SK-N-MC (cell line): ENCODE measurements around the gene LRRTM4.

Experiments used
- DNase-seq: peaks from one replicate; pipeline ENCODE4 v3.0.0-alpha.2; 2011; ENCODE audit warnings: low read depth, low spot score
- H3K27ac ChIP-seq: fragments of 200-600 bp; sonication (generic); 2 replicates; pipeline ENCODE4 v1.5.1; 2016; ENCODE audit warnings: mixed run types
- H3K36me3 ChIP-seq: fragments of 200-600 bp; sonication (generic); 2 replicates; pipeline ENCODE4 v1.6.1; 2017; ENCODE audit warnings: antibody characterized with exemption, low read length, mixed read lengths; ENCODE audit not compliant: insufficient read depth
- H3K4me3 ChIP-seq: fragments of 200-600 bp; sonication (generic); 2 replicates; pipeline ENCODE4 v1.5.1; 2016
- H3K9ac ChIP-seq: fragments of 200-600 bp; sonication (generic); 2 replicates; pipeline ENCODE4 v1.8.0; 2017; ENCODE audit warnings: mixed run types, mixed read lengths; ENCODE audit not compliant: insufficient read length
- H3K9me3 ChIP-seq: fragments of 200-600 bp; sonication (generic); 2 replicates; pipeline ENCODE4 v1.6.1; 2017; ENCODE audit warnings: low read depth, mild to moderate bottlenecking, antibody characterized with exemption, low read length, moderate library complexity, mixed read lengths
- EZH2 ChIP-seq: fragments of 200-600 bp; sonication (generic); IDR thresholded peaks from one replicate; pipeline ENCODE4 v1.6.1; 2017; ENCODE audit warnings: antibody characterized with exemption
- FOXP2 ChIP-seq: optimal IDR thresholded peaks from 2 replicates; pipeline ENCODE3; 2011; ENCODE audit warnings: mild to moderate bottlenecking, moderate library complexity; ENCODE audit not compliant: insufficient read depth; ENCODE audit errors: extremely low read length, control extremely low read depth
- POLR2AphosphoS5 ChIP-seq: IDR thresholded peaks from 2 replicates; pipeline ENCODE4 v1.6.1; 2012; ENCODE audit warnings: mild to moderate bottlenecking, low read depth, low read length, borderline replicate concordance

LRRTM4 gene

DNA sequence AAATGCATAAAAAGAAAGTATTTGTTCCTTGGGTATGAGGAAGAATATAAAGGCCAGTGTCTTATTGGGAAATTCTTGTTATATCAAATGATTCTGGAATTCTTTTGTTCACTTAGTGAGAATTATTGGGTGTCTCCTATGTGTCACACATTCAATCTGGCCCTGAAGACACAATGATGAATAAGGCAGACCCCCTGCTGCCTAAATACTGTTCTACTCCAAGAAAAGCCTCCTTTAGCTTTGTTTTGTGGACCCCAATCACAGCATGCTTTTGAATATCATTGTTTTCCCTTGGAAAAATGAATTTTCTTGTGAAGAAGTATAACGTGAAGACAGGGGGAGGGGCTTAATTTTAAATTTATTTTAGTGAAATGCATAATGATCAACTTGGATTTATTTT, 682.4 kb downstream of the LRRTM4 start:
- Histone ChIP-seq H3K9ac (no peak overlapping the region), H3K36me3 (no peaks in the 10 kb centered on the region), H3K9me3 (no peaks in the 10 kb centered on the region), H3K27ac (no peak overlapping the region), H3K4me3 (no peak overlapping the region)
- no peak for DNase-seq
- TF ChIP-seq FOXP2 (no peak), POLR2AphosphoS5 (no peak), EZH2 (no peak)

- H3K27ac ChIP-seq: no peak overlapping the region
- no peaks in the 10 kb centered on the region for H3K36me3 ChIP-seq
- TF ChIP-seq POLR2AphosphoS5: no peak
- no peak for TF ChIP-seq FOXP2
- no peak for TF ChIP-seq EZH2
- no peak overlapping the region for H3K9ac ChIP-seq
- DNase-seq: no peak
- no peaks in the 10 kb centered on the region for H3K9me3 ChIP-seq
- no peak overlapping the region for H3K4me3 ChIP-seq
These were observed 692.6 kb downstream of the LRRTM4 start for GRCh38 chr2:76829374-76830234.

DNA sequence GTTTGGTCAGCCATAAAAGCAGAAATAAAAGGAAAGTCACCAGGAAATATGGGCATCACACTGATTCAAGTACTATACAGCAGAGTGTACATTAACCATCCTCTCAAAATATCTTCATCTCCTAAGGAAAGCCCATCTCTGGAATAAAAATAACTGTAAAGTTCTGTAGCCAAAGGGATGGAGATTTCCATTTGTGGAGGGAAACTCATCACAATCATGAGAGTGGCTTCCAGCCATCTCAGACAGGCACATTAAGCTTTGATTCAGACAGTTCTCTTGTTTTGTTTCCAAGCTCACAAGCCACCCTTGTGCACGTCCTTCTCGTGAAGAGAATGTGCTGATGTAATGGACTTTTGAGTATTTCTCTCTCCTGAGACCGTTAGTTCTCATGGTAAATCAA, 695.5 kb downstream of the LRRTM4 start:
- no peak for DNase-seq
- H3K27ac ChIP-seq: no peak overlapping the region
- TF ChIP-seq POLR2AphosphoS5 (no peak), FOXP2 (no peak), EZH2 (no peak)
- no peaks in the 10 kb centered on the region for H3K36me3 ChIP-seq
- H3K4me3 ChIP-seq: no peak overlapping the region
- no peaks in the 10 kb centered on the region for H3K9me3 ChIP-seq
- no peak overlapping the region for H3K9ac ChIP-seq

GRCh38 chr2:76825140-76825970, 696.8 kb downstream of the LRRTM4 start:
- Histone ChIP-seq H3K36me3 (no peaks in the 10 kb centered on the region), H3K27ac (no peak overlapping the region), H3K9ac (no peak overlapping the region), H3K9me3 (no peaks in the 10 kb centered on the region), H3K4me3 (no peak overlapping the region)
- no peak for TF ChIP-seq POLR2AphosphoS5
- DNase-seq: no peak

- Histone ChIP-seq H3K36me3 (no peaks in the 10 kb centered on the region), H3K9ac (no peak overlapping the region), H3K9me3 (no peaks in the 10 kb centered on the region), H3K27ac (no peak overlapping the region), H3K4me3 (no peak overlapping the region)
- TF ChIP-seq FOXP2 (no peak), EZH2 (no peak), POLR2AphosphoS5 (no peak)
- no peak for DNase-seq
These were observed 700.4 kb downstream of the LRRTM4 start for GRCh38 chr2:76821731-76822130.

DNA sequence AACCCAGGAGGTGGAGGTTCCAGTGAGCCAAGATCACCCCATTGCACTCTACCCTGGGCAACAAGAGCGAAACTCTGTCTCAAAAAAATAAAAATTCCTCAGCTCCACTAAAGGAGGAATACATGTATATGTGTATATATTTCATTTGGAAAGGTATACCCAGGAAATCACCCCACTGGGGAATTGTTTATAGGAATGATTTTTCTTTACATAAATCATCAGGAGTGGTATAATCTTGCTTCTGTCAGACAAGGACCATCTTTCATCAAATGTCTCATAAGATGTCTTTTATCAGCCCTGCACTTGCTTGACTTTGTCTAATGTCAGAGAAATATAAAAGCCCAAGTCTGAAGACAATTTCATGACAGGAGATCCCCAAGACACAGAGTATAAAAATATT, 709.1 kb downstream of the LRRTM4 start:
- H3K9me3 ChIP-seq: no peaks in the 10 kb centered on the region
- H3K4me3 ChIP-seq: no peak overlapping the region
- H3K9ac ChIP-seq: no peak overlapping the region
- H3K27ac ChIP-seq: no peak overlapping the region
- no peak for DNase-seq
- H3K36me3 ChIP-seq: no peaks in the 10 kb centered on the region
- no peak for TF ChIP-seq FOXP2
- no peak for TF ChIP-seq POLR2AphosphoS5
- no peak for TF ChIP-seq EZH2

DNA sequence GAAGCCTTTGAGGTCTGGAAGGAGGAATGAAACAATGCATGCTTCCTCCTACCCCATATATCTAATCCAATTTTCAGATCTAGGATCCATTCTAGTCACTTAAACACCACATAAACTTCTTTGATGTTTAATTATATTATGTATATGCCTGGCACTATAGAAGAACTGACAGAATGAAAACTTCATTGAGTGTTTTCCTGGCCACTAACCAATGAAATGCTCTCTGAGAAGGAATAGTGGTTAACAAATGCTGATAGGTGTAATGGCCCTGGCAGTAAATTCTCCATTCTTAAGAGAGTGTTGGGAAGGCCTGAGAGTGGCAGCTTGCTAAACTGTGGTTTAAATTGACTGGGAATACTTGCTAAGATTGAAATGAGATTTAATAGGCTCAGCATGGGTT, 710.0 kb downstream of the LRRTM4 start:
- H3K4me3 ChIP-seq: no peak overlapping the region
- H3K27ac ChIP-seq: no peak overlapping the region
- no peaks in the 10 kb centered on the region for H3K9me3 ChIP-seq
- H3K36me3 ChIP-seq: no peaks in the 10 kb centered on the region
- TF ChIP-seq POLR2AphosphoS5: no peak
- TF ChIP-seq FOXP2: no peak
- no peak for TF ChIP-seq EZH2
- no peak for DNase-seq
- H3K9ac ChIP-seq: no peak overlapping the region

DNA sequence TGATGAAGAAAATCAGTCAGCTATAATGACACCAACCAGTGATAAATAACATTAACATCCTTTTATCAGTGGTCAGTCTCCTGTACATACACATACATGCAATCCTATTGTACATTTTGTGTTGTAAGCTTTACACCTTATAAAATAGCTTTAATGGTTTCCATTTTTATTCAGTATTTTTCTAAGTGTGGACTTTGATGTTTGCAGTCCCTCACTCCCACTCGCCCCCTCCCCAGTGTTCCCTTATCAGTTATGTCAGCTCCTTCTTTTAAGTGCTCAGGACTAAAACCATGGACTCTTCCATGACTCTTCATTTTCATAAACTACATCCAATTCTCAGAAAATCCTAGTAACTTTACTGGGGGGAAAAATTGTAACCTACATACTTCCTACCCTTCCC, 713.0 kb downstream of the LRRTM4 start:
- H3K9me3 ChIP-seq: no peaks in the 10 kb centered on the region
- no peak overlapping the region for H3K27ac ChIP-seq
- TF ChIP-seq FOXP2: no peak
- no peak for TF ChIP-seq EZH2
- TF ChIP-seq POLR2AphosphoS5: no peak
- DNase-seq: no peak
- no peak overlapping the region for H3K9ac ChIP-seq
- no peak overlapping the region for H3K4me3 ChIP-seq
- no peaks in the 10 kb centered on the region for H3K36me3 ChIP-seq

GRCh38 chr2:76808732-76809131, 713.4 kb downstream of the LRRTM4 start:
- Histone ChIP-seq H3K9me3 (no peaks in the 10 kb centered on the region), H3K9ac (no peak overlapping the region), H3K27ac (no peak overlapping the region), H3K4me3 (no peak overlapping the region), H3K36me3 (no peaks in the 10 kb centered on the region)
- no peak for DNase-seq
- no peak for TF ChIP-seq POLR2AphosphoS5
- TF ChIP-seq FOXP2: no peak
- no peak for TF ChIP-seq EZH2
